GM10847 (cell line): ENCODE measurements around the gene TGIF2LX.
"Not testable (repeated sequence)": the region's sequence is repeated elsewhere in the genome, so short reads cannot be mapped to it uniquely, and the experiment has no call there.

Source experiments
- POLR2A ChIP-seq: IDR thresholded peaks from 2 replicates; pipeline ENCODE4 v1.6.1; 2011; ENCODE audit not compliant: insufficient read length; ENCODE audit errors: extremely low read depth

TGIF2LX gene

DNA sequence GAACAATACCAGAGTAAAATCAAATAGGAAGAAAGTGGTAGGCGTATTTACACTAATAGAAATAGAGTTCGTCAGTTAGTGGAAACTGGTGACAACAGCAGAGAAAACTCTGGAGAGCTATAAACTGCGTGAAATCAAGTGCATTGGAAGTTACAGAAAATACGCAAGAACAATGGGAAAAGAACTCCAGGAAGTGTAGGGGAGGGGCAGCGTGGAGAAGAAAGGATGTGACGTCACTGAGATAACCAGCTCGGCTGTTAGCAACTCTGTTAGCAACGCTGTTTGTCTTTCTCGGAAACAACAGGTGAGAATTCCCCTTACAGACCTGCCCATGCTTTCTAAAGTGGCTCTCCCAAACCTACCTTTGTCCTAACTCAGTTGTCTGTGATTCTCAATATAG is at the start of gene TGIF2LX:
Gene TGIF2LX, plus strand, starts transcription at position 244 of the 400 bp plus-strand sequence. CDS start 178 bp downstream, outside the sequence.
- TF ChIP-seq POLR2A, result not testable (repeated sequence)
